HEK293T (cell line): ENCODE data around the gene IFI27L2.

ENCODE experiments used
- CTCF ChIA-PET: fragments of 350-600 bp; formaldehyde crosslinking; extraction: SDS; loops from one replicate; lab custom pipeline; 2021; ENCODE audit warnings: antibody characterized with exemption, inconsistent platforms; lab: Yijun Ruan, JAX
- POLR2A ChIA-PET: fragments of 350-600 bp; formaldehyde crosslinking; extraction: SDS; loops from one replicate; lab custom pipeline; 2020; ENCODE audit warnings: antibody characterized with exemption, inconsistent platforms; lab: Yijun Ruan, JAX
- DNase-seq: peaks from one replicate; pipeline ENCODE4 v3.0.0; 2012; ENCODE audit warnings: mixed read lengths; ENCODE audit errors: extremely low spot score
- ARNT ChIP-seq: fragments of 450-650 bp; IDR thresholded peaks from 2 replicates; pipeline ENCODE4 v1.6.1; 2017; ENCODE audit warnings: mild to moderate bottlenecking
- BHLHE40 ChIP-seq: fragments of 450-650 bp; IDR thresholded peaks from 2 replicates; pipeline ENCODE4 v1.6.1; 2016; ENCODE audit warnings: mild to moderate bottlenecking, moderate library complexity, borderline replicate concordance
- CTBP1 ChIP-seq: fragments of 450-650 bp; IDR thresholded peaks from 2 replicates; pipeline ENCODE4 v1.6.1; 2016; ENCODE audit warnings: borderline replicate concordance
- ELF4 ChIP-seq: fragments of 450-650 bp; IDR thresholded peaks from 2 replicates; pipeline ENCODE4 v1.6.1; 2017; ENCODE audit warnings: antibody characterized with exemption
- FOXA1 ChIP-seq: fragments of 450-650 bp; IDR thresholded peaks from 2 replicates; pipeline ENCODE4 v1.6.1; 2016; ENCODE audit warnings: mild to moderate bottlenecking
- FOXK2 ChIP-seq: fragments of 450-650 bp; IDR thresholded peaks from 2 replicates; pipeline ENCODE4 v1.6.1; 2016; ENCODE audit warnings: mild to moderate bottlenecking
- FOXM1 ChIP-seq: fragments of 450-650 bp; IDR thresholded peaks from 2 replicates; pipeline ENCODE4 v1.6.1; 2017; ENCODE audit warnings: mild to moderate bottlenecking, borderline replicate concordance
- HDGF ChIP-seq: fragments of 450-650 bp; IDR thresholded peaks from 2 replicates; pipeline ENCODE4 v1.6.1; 2017; ENCODE audit warnings: antibody characterized with exemption, borderline replicate concordance
- L3MBTL2 ChIP-seq: fragments of 450-650 bp; conservative IDR thresholded peaks from 2 replicates; pipeline ENCODE4 v1.6.1; 2016; ENCODE audit warnings: mild to moderate bottlenecking
- LEF1 ChIP-seq: fragments of 450-650 bp; IDR thresholded peaks from 2 replicates; pipeline ENCODE4 v1.6.1; 2017; ENCODE audit warnings: mild to moderate bottlenecking, borderline replicate concordance
- NFRKB ChIP-seq: fragments of 450-650 bp; IDR thresholded peaks from 2 replicates; pipeline ENCODE4 v1.6.1; 2016; ENCODE audit warnings: mild to moderate bottlenecking, moderate library complexity
- PKNOX1 ChIP-seq: fragments of 450-650 bp; IDR thresholded peaks from 2 replicates; pipeline ENCODE4 v1.6.1; 2016
- SP1 ChIP-seq: fragments of 450-650 bp; IDR thresholded peaks from 2 replicates; pipeline ENCODE4 v1.6.1; 2017
- SUZ12 ChIP-seq: fragments of 450-650 bp; IDR thresholded peaks from 2 replicates; pipeline ENCODE4 v1.6.1; 2016; ENCODE audit warnings: mild to moderate bottlenecking
- TARDBP ChIP-seq: fragments of 450-650 bp; IDR thresholded peaks from 2 replicates; pipeline ENCODE4 v1.6.1; 2016
- ZNF384 ChIP-seq: fragments of 450-650 bp; IDR thresholded peaks from 2 replicates; pipeline ENCODE4 v1.6.1; 2016

Gene IFI27L2

GRCh38 chr14:94145902-94146527 lies 16.6 kb upstream of the IFI27L2 start:
- ChIA-PET POLR2A (no interaction called here), CTCF (interaction anchor here (0.9 to 1.6 kb wide), 2 partner anchors 9 to 14 kb away, joined by 3 to 4 read pairs; no protein-coding TSS in a partner anchor)
- no peak for DNase-seq
- TF ChIP-seq L3MBTL2: no peak
- no peak for TF ChIP-seq CTBP1
- no peak for TF ChIP-seq ARNT
- no peak for TF ChIP-seq FOXM1
- no peak for TF ChIP-seq PKNOX1
- TF ChIP-seq LEF1: no peak
- TF ChIP-seq BHLHE40: no peak
- no peak for TF ChIP-seq FOXA1
- no peak for TF ChIP-seq SP1
- no peak for TF ChIP-seq NFRKB
- no peak for TF ChIP-seq ZNF384
- no peak for TF ChIP-seq SUZ12
- TF ChIP-seq HDGF: no peak
- TF ChIP-seq FOXK2: no peak
- TF ChIP-seq TARDBP: no peak
- TF ChIP-seq ELF4: no peak

GRCh38 chr14:94144765-94145164 lies 15.4 kb upstream of the IFI27L2 start:
- no peak for TF ChIP-seq FOXM1
- TF ChIP-seq CTBP1: no peak
- no peak for TF ChIP-seq SP1
- TF ChIP-seq BHLHE40: no peak
- no peak for TF ChIP-seq LEF1
- no peak for TF ChIP-seq TARDBP
- no peak for TF ChIP-seq HDGF
- TF ChIP-seq ARNT: no peak
- TF ChIP-seq FOXK2: no peak
- POLR2A ChIA-PET: no interaction called here
- CTCF ChIA-PET: interaction anchor here (1.6 kb wide), 1 partner anchor 8 kb away, joined by 4 read pairs; no protein-coding TSS in a partner anchor
- no peak for DNase-seq

GRCh38 chr14:94143711-94144110 lies 14.3 kb upstream of the IFI27L2 start:
- no peak for DNase-seq
- CTCF ChIA-PET: interaction anchor here (1.6 kb wide), 1 partner anchor 15 kb away, joined by 3 read pairs; no protein-coding TSS in a partner anchor

GRCh38 chr14:94143239-94143638 lies 13.8 kb upstream of the IFI27L2 start:
- DNase-seq: no peak
- CTCF ChIA-PET: interaction anchor here (0.6 to 1.6 kb wide), 3 partner anchors 11 to 15 kb away, joined by 3 read pairs; no protein-coding TSS in a partner anchor
- POLR2A ChIA-PET: no interaction called here
- TF ChIP-seq ZNF384: no peak
- no peak for TF ChIP-seq TARDBP
- no peak for TF ChIP-seq ELF4
- TF ChIP-seq PKNOX1: no peak
- no peak for TF ChIP-seq FOXK2
- TF ChIP-seq LEF1: no peak
- TF ChIP-seq NFRKB: no peak
- no peak for TF ChIP-seq CTBP1
- no peak for TF ChIP-seq SUZ12
- TF ChIP-seq FOXA1: no peak
- TF ChIP-seq SP1: no peak

More at GRCh38 chr14:94143711-94144110, 14.3 kb upstream of the IFI27L2 start:
- POLR2A ChIA-PET: no interaction called here
- TF ChIP-seq SP1: no peak
- TF ChIP-seq L3MBTL2: no peak
- TF ChIP-seq TARDBP: no peak
- TF ChIP-seq BHLHE40: no peak
- TF ChIP-seq PKNOX1: no peak

- CTCF ChIA-PET: interaction anchor here (0.6 to 1.6 kb wide), 5 partner anchors 11 to 238 kb away, joined by 3 to 9 read pairs (median 3); no protein-coding TSS in a partner anchor
- POLR2A ChIA-PET: interaction anchor here (1.3 kb wide), 1 partner anchor 31 kb away, joined by 5 read pairs; the partner anchor contains the start of gene PPP4R4
- TF ChIP-seq FOXA1 (no peak), FOXK2 (no peak), ELF4 (no peak), SUZ12 (no peak), ZNF384 (no peak), TARDBP (no peak), BHLHE40 (no peak), CTBP1 (no peak), PKNOX1 (no peak), ARNT (no peak), FOXM1 (no peak), NFRKB (no peak), LEF1 (no peak), SP1 (no peak), L3MBTL2 (no peak), HDGF (no peak)
These were observed 13.4 kb upstream of the IFI27L2 start for GRCh38 chr14:94142836-94143235.

More at GRCh38 chr14:94142836-94143235, 13.4 kb upstream of the IFI27L2 start:
- DNase-seq: no peak
